Mesothelial cell of epicardium (in vitro differentiated cells): Measurements from ENCODE around the gene PRDM15. TPM values are rescaled to one million over a fixed set of nuclear protein-coding genes. Genes with fewer than 3 reads are reported as not detected.

Source experiments
- DNase-seq, 2 experiments: peaks; one replicate each; pipeline ENCODE4 v3.0.0; 2021; ENCODE audit warnings: low spot score in 2 of 2; ENCODE audit not compliant: unreplicated experiment in 2 of 2
- H3K27ac Mint-ChIP-seq: 2 replicates; pipeline ENCODE4 v1.8.0; 2021; ENCODE audit warnings: mixed read lengths
- H3K27me3 Mint-ChIP-seq: 2 replicates; pipeline ENCODE4 v1.8.0; 2021; ENCODE audit warnings: low read depth, mixed read lengths
- H3K36me3 Mint-ChIP-seq: 2 replicates; pipeline ENCODE4 v1.8.0; 2021; ENCODE audit warnings: mixed read lengths
- H3K4me1 Mint-ChIP-seq: 2 replicates; pipeline ENCODE4 v1.8.0; 2021; ENCODE audit warnings: mixed read lengths
- H3K4me3 Mint-ChIP-seq: 2 replicates; pipeline ENCODE4 v1.8.0; 2021; ENCODE audit warnings: mild to moderate bottlenecking, moderate library complexity, mixed read lengths
- H3K9me3 Mint-ChIP-seq: 2 replicates; pipeline ENCODE4 v1.8.0; 2021; ENCODE audit warnings: mixed read lengths
- CTCF ChIP-seq: fragments of 200-600 bp; sonication (generic); IDR thresholded peaks from one replicate; pipeline ENCODE4 v1.5.0; 2021; ENCODE audit warnings: antibody characterized with exemption; ENCODE audit not compliant: unreplicated experiment
- total RNA-seq: library from RNA; stranded (reverse); gene quantifications from 3 replicates; pipeline ENCODE4 v1.2.1, GENCODE V29; 2021

The PRDM15 gene
- total RNA-seq, 1 donor from 2014 or later = 12.0 TPM

- no peak overlapping the region for H3K4me3 Mint-ChIP-seq
- H3K4me1 Mint-ChIP-seq = peaks cover 2% of the 10 kb centered on the region
- no peak for DNase-seq
- no peak overlapping the region for H3K27ac Mint-ChIP-seq
- H3K27me3 Mint-ChIP-seq = no peaks in the 10 kb centered on the region
- no peak for TF ChIP-seq CTCF
- no peaks in the 10 kb centered on the region for H3K9me3 Mint-ChIP-seq
- peaks cover 2% of the 10 kb centered on the region for H3K36me3 Mint-ChIP-seq
Observed at GRCh38 chr21:41867313-41867712, 11.8 kb downstream of the PRDM15 start.

GRCh38 chr21:41866274-41866809 lies 12.8 kb downstream of the PRDM15 start:
- no peak for DNase-seq
- no peak for TF ChIP-seq CTCF
- peaks cover 2% of the 10 kb centered on the region for H3K36me3 Mint-ChIP-seq
- H3K4me3 Mint-ChIP-seq = no peak overlapping the region
- H3K27ac Mint-ChIP-seq = no peak overlapping the region
- peaks cover 2% of the 10 kb centered on the region for H3K4me1 Mint-ChIP-seq
- no peaks in the 10 kb centered on the region for H3K9me3 Mint-ChIP-seq
- no peaks in the 10 kb centered on the region for H3K27me3 Mint-ChIP-seq

GRCh38 chr21:41865002-41865777 lies 14.0 kb downstream of the PRDM15 start:
- H3K36me3 Mint-ChIP-seq = peaks cover 3% of the 10 kb centered on the region
- no peak overlapping the region for H3K27ac Mint-ChIP-seq
- no peak overlapping the region for H3K4me3 Mint-ChIP-seq
- H3K4me1 Mint-ChIP-seq = peaks cover 2% of the 10 kb centered on the region
- TF ChIP-seq CTCF = no peak
- no peaks in the 10 kb centered on the region for H3K27me3 Mint-ChIP-seq
- DNase-seq = no peak
- no peaks in the 10 kb centered on the region for H3K9me3 Mint-ChIP-seq

- H3K27me3 Mint-ChIP-seq = no peaks in the 10 kb centered on the region
- no peak overlapping the region for H3K4me3 Mint-ChIP-seq
- no peak for DNase-seq
- peaks cover 2% of the 10 kb centered on the region for H3K4me1 Mint-ChIP-seq
- H3K27ac Mint-ChIP-seq = no peak overlapping the region
- peaks cover 3% of the 10 kb centered on the region for H3K36me3 Mint-ChIP-seq
- TF ChIP-seq CTCF = no peak
- no peaks in the 10 kb centered on the region for H3K9me3 Mint-ChIP-seq
Observed at GRCh38 chr21:41864311-41865001, 14.7 kb downstream of the PRDM15 start.

GRCh38 chr21:41863439-41863740 lies 15.8 kb downstream of the PRDM15 start:
- H3K27ac Mint-ChIP-seq = no peak overlapping the region
- DNase-seq = no peak
- H3K36me3 Mint-ChIP-seq = peaks cover 3% of the 10 kb centered on the region
- TF ChIP-seq CTCF = no peak
- H3K4me3 Mint-ChIP-seq = no peak overlapping the region
- H3K9me3 Mint-ChIP-seq = no peaks in the 10 kb centered on the region
- peaks cover 2% of the 10 kb centered on the region for H3K4me1 Mint-ChIP-seq
- no peaks in the 10 kb centered on the region for H3K27me3 Mint-ChIP-seq
